Cerebellar cortex (tissue), 1 donor: ENCODE results near the gene KLHDC10.
A peak's percentile ranks its signal among the peaks of the same experiment; 100 is the strongest.
"Not testable (repeated sequence)": the region's sequence is repeated elsewhere in the genome, so short reads cannot be mapped to it uniquely, and the experiment has no call there.

ENCODE experiments used
- DNase-seq: peaks from one replicate; pipeline ENCODE4 v3.0.0-alpha.2; 2015; ENCODE audit warnings: low spot score

Gene KLHDC10

DNA sequence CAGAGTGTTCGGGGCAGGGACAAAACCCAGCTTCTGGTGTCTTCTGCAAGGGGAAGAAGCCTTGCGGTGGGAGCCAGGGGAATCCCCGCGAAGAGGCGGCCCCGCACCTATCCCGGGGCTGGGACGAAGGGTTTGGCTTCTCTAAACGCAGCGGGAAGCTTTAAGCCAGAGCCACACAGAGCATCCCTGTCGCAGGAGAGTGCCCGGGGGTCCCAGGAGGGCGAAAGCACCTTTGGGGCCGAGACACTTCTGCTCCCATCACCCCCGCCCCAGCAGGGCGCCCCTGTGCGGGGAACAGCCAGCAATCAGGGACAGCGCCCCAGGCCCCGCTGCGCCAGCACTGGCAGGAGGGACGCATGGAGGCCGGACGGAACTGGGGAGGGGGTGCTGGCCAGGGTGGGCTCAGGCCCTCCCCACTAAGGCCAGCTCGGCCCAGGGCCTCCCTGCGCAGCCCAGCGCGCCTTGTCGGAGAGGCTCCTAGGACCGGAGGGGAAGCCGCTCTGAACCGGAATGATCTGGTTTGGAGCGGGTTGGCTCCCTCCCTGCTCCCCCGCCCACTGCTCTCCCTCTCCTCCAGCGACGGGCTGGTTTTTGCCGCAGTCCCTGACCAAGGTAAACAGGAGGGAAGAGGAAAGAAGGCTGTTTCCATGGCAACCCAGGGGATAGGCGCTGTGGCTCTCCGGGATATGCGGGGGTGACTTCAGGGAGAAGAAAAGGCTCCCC is 71.0 kb downstream of the KLHDC10 start:
- peak; percentile 98 for DNase-seq

DNA sequence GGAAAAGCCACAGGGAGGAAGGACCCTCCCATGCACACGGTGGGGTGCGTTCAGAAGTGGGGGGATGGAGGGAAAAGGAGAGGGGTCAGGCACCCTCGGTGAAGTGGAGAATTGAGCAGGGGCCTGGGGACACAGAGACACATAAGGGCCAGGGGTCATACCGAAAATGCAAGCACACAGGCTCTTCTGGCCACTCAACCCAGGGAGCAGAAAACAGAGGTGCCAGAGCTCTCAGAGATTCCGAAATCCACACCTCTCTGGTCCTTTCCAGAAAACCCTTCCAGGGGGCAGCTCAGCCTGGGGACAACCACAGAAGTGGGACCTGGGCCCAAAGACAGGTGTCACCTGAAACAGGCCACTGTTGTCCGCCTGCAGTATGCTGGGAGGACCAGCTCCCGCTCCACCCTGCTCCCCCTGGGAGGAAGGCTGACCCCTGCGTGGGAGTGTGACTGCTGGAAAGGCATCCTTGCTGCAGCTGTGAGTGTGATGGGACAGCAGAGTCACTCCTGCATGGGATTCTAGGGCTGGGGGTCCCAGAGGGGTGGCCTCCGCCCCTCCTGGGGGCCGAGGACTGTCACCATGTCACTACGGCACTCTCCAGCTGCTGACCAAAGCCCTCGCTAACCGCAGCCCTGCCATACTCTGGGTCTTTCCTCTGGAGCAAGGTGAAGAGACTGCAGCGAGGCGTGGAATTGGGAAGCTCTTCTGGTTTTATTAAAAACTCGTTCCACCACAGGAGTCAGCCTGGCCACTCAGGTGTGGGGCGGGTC is 71.7 kb downstream of the KLHDC10 start:
- DNase-seq, result peak; percentile 51

DNA sequence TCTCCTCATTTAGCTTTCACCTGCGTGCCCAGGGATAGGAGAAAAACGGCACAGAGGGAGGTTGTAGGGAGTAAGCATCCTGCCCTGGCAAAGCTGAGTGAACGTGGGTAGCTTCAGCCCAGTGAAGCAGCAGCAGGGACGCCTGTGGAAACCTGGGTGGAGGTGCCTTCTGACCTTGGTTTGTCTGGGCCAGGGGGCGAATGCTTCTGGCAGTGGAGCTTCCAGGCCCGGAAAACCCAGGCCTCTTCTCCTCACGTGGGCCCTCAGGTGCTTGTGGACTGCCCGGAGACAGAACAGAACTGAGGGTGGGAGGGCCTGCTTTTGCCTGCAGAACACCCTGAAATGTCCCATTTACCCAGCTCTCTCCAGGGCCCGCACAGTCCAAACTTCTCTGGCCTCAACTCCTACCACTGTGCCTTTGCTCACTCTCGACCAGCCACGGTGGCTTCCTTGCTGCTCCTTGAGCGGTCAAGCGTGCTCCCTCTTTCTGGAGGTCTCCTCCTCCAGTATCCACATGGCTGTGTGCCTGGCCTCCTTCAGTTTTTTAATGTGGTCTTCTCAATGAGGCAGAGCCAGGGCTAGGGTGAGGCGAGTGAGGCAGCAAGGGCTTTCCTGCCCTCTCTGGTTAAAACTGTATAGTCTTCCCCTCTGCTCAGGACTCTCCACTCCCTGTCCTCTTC is 72.5 kb downstream of the KLHDC10 start:
- DNase-seq, result peak; percentile 38

DNA sequence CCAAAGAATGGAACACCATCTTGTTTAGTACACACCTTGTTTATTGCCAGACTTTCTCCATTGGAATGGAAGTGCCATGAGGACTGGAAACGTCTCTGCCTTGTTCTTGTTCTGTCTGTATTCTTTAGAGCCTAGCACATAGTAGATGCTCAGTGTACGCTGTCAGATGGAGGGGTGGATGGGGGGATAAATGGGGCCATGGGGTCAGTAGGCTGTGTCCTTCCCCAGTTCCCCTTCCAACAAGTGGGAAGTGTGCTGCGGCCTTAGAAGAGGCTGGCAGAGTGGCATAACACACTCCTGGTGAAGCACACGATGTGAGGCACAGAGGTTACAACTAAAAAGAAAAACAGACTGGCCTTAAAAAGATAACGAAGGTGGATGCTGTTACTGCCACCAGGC is 73.0 kb downstream of the KLHDC10 start:
- no peak for DNase-seq

DNA sequence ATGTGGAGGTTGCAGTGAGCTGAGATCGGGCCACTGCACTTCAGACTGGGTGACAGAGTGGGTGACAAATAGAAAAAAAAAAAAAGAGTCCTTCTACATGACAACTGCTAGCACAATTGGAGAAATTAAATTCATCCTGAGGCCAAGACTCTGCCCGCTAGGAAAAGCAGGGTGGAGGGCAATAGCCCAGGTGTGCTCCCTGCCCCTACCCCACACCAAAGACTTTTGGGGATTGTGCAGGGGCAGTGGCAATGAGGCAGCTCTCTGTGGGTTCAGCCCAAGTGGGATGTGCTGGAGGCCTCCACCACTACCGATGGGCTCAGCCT is 73.6 kb downstream of the KLHDC10 start:
- DNase-seq, result no peak

DNA sequence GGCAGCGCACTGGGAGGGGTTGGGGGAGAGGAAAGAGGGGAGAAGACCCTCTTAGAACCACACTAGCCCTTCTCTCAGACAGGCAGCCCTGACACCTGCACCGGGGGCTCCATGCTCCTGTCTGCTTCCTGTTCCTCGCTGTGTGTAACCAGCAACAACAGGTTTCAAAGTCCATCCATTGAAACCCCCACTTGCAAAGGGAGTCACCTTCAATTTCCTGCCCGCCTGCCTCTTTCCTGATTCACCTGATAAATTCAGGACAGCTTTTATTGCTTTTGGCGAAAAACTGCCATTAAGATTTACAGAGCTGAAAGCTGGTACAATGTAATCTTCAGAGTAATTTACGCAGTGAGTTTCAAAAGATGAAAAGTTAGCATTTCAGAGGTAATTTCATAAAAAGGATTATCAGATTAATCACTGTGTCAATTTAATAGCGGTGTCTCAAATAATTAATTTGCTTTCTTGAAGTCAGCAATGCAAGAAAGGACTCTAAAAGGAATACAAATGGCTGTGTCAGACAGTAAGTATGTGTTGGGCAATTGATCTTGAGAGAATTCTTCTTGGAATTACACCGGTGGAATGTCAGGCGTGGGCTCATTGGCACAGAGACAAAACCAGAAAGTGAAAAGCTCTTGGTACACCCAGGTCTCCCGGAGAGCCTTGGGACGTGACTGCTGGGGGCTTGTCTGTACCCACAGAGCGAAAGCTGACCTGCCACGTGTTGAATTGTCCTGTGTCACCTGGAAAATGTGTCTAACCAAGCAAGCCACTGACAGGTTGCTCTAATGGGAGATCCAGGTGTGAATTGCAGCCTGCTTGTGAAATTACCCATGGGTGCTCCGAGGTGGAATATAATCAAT is 74.2 kb downstream of the KLHDC10 start:
- DNase-seq, result no peak

DNA sequence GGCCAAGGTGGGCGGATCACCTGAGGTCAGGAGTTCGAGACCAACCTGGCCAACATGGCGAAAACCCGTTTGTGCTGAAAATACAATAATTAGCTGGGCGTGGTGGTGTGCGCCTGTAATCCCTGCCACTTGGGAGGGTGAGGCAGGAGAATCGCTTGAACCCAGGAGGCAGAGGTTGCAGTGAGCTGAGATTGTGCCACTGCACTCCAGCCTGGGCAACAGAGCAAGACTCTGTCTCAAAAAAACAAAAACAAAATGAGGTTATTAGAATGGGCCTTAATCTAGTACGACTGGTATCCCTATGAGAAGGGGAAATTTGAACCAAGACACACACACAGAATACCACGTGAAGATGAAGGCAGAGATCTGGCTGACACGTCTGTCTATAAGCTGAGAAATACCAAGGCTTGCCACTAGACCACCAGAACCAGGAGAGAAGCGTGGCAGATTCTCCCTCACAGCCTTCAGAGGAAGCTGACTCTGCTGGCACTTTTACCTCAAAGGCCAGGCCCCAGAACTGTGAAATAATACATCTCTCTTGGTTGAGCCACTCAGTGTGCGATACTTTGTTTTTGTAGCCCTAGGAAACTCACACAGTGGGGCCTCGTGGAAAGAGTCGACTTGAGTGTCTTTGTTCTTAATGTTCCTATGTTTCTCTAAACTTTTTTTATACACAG is 75.2 kb downstream of the KLHDC10 start:
- DNase-seq, result no peak

DNA sequence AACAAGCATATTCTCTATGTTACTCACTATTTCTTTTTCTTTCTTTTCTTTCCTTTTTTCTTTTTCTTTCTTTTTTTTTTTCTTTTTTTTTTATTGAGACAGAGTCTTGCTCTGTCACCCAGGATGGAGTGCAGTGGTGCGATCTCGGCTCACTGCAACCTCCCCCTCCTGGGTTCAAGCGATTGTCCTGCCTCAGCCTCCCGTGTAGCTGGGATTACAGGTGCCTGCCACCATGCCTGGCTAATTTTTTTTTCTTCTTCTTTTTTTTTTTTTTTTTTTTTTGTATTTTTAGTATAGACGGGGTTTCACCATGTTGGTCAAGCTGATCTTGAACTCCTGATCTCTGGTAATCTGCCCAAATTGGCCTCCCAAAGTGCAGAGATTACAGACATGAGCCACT is 75.8 kb downstream of the KLHDC10 start:
- DNase-seq, result not testable (repeated sequence)

DNA sequence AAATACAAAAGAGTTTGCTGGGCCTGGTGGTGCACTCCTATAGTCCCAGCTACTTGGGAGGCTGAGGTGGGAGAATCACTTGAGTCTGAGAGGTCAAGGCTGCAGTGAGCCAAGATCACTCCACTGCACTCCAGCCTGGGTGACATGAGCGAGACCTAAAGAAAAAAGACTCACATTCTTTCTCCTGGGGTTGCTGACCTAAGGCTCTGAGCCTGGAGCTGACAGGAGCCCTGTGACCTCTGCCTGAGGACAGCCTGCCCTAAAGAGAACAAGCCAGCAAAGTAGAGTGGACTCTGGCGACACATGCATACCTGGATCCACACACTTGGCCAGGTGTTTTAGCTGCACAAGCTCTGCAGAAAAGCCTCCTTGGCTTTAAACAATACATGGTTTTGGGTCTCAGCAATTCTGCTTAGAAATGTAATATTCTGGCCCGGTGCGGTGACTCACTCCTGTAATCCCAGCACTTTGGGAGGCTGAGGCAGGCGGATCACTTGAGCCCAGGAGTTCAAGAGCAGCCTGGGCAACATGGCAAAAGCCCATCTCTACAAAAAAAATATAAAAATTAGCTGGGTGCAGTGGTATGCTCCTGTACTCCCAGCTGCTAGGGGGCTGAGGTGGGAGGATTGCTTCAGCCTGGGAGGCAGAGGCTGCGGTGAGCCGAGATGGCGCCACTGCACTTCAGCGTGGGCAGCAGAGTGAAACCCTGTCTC is 76.5 kb downstream of the KLHDC10 start:
- DNase-seq, result no peak

DNA sequence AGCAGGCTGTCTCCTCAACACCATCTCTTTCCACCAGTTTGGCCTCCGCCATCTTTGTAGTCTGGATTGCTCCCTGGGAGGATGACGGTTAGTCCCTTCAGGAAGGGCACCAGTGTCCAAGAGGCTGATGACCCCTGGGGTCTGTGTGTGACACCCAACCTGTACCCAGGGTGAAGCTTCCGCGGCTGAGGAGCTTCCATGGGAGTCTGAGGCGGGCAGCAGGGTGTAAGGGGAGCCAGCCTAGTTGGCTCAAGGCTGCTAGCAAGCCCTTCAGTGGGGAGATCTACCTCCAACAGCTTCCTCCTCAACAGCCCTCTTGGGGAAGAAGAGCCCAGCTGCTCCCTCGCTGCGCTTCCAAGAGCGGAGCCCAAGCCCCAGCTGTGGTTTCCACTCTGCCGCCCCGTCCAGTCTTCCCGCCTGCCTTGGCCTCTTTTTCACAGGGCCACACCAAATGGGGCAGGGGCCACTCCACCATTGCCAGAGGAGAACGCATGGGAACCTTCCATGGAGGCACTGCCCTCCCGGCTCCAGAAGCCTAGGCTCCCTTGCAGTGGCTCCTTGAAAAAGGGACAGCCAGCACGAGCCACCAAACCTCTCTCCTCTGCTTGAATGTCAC is 77.5 kb downstream of the KLHDC10 start:
- DNase-seq, result no peak

DNA sequence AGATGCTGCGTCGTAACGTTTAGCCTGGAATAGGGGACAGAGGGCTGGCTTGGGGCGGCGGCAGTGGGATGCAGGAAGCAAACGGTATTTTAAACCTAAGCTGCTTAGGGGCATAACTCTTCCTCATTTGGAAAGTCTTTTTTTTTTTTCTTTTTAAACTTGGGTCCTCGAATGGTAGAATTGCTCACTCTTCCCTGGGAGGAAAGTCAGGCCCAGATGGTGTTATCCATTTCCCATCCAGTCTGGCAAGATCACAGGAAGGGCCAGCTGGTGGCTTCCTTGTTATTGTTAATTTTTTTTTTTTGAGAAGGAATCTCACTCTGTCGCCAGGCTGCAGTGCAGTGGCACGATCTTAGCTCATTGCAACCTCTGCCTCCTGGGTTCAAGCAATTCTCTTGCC is 78.2 kb downstream of the KLHDC10 start:
- peak; percentile 90 for DNase-seq

DNA sequence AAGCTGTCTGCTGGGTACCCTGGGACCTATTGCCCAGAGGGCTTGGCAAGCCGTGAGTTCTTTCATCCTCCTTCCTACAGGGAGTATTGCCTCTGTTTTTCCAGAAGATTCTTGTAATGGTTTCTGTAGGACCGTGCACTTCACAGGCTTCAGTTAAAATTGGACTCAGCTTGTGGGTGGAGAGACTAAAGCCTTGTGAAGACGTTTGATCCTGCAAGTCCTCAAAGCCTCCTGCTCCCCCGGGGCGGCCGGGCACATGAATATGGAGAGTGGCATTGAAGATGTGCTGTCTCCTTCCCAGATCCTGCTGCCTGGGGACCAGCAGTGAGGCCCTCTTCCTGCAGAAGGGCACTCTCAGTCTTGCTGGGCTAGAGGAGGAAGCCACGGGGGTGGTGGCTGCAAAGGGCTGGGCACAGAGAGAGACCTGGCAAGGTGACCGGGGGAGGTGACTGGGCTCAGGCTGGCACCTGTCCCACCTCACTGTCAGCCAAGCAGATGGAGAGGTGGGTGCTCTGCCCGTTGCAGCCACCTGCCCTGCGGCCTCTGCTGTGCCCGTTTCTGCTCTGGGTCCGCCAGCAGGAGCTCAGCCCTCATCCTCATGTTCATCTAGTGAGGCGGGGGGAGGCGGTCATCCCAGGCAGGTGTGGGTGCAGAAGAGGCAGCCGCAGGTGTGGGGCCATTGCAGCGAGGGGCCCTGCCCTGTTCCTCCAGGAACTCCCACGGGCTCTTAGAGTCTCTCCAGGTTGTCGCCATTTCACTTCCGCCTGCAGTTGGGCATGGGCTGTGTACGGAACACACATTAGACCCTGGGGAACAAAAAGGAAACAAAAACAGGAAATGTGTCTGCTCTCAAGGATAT is 79.2 kb downstream of the KLHDC10 start:
- DNase-seq, result peak; percentile 84

DNA sequence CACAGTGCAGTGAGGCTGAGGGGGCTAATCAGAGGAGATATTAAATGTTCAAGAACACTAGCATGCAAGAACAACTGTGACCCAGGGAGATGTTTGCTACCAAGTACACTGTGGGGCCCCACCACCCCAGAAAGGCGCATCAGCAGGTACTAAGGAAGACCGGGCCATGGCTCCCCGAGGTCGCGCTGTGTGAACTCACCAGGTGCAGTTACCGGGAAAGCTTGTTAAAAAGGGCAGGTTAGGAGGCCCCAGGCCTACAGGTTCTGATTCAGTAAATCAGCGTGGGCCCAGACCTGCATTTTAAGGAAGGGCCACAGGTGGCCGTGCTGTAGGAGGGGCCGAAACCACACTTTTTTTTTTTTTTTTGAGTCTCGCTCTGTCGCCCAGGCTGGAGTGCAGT is 80.3 kb downstream of the KLHDC10 start:
- no peak for DNase-seq

DNA sequence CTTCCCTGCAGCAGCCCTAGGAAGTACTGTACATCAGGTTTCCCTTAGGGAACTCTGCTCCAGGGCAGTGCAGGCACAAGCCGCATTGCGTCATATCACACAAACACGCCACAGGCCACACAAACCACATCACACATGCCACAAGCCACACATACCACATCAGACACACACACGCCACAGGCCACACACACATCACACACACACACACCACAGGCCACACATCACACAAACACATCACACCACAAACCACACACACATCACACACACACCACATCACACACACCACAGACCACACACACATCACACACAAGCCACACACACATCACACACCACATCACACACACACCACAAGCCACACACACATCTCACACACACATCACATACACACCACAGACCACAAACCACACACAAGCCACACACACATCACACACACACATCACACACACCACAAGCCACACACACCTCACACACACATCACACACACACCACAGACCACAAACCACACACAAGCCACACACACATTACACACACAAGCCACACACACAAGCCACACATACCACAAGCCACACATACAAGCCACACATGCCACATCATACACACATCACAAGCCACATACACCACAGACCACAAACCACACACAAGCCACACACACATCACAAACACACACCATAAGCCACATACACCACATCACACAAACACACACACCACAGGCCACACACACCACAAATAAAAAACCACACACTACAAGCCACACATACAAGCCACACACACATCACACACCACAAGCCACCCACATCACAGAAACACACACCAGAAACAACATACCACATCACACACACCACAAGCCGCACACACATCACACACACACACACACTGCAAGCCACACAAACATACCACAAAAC is 81.5 kb downstream of the KLHDC10 start:
- DNase-seq, result no peak

DNA sequence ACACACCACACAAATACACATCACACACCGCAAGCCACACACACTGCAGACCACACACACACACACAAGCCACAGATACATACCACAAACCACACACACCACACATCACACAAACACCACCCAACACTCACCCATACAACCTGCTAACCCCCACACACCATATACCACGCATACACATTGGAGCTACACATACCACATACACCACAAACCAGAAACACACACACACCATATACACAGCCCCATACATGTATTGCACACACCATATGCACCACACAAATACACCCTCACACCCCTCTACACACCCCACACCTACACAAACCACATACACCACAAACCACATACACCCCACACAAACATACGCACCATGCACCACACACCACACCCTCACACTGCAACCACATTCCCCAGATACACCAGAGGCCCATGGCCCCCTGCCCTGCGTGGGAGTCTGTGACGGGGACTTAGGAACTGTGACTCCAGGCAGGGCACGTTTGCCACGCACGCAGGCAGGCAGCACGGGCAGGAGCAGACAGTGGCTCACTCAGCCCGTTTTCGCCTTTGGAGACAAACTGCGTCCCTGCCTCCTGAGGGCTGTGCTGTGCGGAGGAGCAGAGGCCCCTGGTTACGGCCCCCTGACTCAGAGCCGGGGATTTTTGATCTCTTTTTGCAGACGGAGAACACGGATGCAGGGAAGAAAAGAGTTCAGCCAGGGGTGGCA is 82.3 kb downstream of the KLHDC10 start:
- DNase-seq, result no peak

DNA sequence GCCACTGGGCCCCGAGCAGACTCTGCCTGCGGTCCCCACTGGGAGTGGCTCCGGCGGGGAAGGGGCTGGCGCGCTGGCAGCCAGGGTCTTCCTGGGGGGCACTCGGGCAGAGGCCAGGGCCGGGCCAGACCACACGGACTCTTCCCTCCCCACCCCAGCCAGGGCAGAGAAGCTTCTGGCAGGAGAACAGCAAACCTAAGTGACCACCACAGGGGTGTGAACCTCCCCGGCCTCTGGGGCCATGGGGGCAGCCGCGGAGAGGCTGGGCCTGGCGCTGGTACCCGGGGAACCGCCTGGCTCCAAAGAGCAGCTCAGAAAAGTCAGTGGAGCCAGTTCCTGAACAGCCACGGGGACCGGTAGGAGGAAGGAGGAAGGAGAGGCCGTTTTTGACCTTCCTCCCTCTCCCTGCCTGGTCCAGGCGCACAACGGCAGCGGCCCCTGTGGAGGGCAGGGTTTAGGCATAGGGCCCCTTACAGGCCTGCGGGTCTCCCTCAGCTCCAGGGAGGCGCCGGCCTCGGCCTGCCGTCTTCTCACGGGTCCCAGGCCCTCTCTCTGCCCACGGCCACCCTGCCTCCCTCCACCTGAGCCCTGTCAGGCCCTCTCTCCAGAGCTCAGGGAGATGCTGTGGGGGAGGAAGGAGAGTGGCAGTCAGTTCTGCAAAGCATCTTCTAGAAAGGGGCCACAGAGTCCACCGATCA is 83.0 kb downstream of the KLHDC10 start:
- DNase-seq, result no peak

DNA sequence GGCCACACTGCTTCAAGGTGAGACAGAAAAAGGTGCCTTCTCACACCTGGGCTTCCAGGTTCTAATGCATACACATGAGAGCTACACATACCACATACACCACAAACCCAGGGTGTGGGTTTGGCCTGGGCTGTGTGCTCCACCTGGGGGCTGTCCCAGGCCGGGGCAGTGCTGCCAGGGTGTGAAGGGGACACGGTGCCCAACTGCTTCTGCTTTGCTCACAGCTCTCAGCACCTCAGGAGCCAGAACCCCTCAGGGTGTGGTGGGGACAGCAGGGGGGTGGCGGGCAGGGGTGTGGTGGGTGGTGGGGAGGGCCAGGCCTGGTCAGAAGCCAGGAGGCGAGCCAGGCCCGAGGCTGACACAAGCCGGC is 83.8 kb downstream of the KLHDC10 start:
- DNase-seq, result peak; percentile 73
